KOPT-K1 (cell line): ENCODE results near the gene ARSD.

Experiments
- H3K27ac ChIP-seq: fragments of 200-600 bp; sonication (generic); 2 replicates; pipeline ENCODE4 v1.5.1; 2016; ENCODE audit warnings: antibody characterized with exemption, mild to moderate bottlenecking, low read depth, low read length; ENCODE audit not compliant: poor library complexity, severe bottlenecking
- H3K36me3 ChIP-seq: fragments of 200-600 bp; sonication (generic); 2 replicates; pipeline ENCODE4 v1.5.1; 2017; ENCODE audit warnings: antibody characterized with exemption, mild to moderate bottlenecking, low read length, moderate library complexity; ENCODE audit not compliant: insufficient read depth
- H3K9me3 ChIP-seq: fragments of 200-600 bp; sonication (generic); 2 replicates; pipeline ENCODE4 v1.5.1; 2017; ENCODE audit warnings: antibody characterized with exemption, low read length, mild to moderate bottlenecking; ENCODE audit not compliant: insufficient read depth, poor library complexity, severe bottlenecking

The ARSD gene

GRCh38 chrX:2859197-2859797, 69.8 kb downstream of the ARSD start:
- H3K9me3 ChIP-seq, result no peaks in the 10 kb centered on the region
- no peaks in the 10 kb centered on the region; the same call in 1 of the 2 replicates for H3K36me3 ChIP-seq
- no peak overlapping the region for H3K27ac ChIP-seq

GRCh38 chrX:2857566-2857965, 71.6 kb downstream of the ARSD start:
- Histone ChIP-seq H3K36me3 (no peaks in the 10 kb centered on the region; the same call in 1 of the 2 replicates), H3K27ac (no peak overlapping the region), H3K9me3 (no peaks in the 10 kb centered on the region)

- no peak overlapping the region for H3K27ac ChIP-seq
- H3K36me3 ChIP-seq, result no peaks in the 10 kb centered on the region; the same call in 1 of the 2 replicates
- H3K9me3 ChIP-seq, result no peaks in the 10 kb centered on the region
Observed at GRCh38 chrX:2855761-2856160, 73.4 kb downstream of the ARSD start.

GRCh38 chrX:2854918-2855317, 74.2 kb downstream of the ARSD start:
- Histone ChIP-seq H3K9me3 (no peaks in the 10 kb centered on the region), H3K36me3 (no peaks in the 10 kb centered on the region; the same call in 1 of the 2 replicates), H3K27ac (no peak overlapping the region)
